Osteocyte (in vitro differentiated cells): ENCODE data around the gene MAML2. TPM values are rescaled to one million over a fixed set of nuclear protein-coding genes. Genes with fewer than 3 reads are reported as not detected.
A peak's percentile ranks its signal among the peaks of the same experiment; 100 is the strongest.

Source experiments
- DNase-seq: peaks from one replicate; pipeline ENCODE4 v3.0.0; 2021; ENCODE audit warnings: mixed read lengths; ENCODE audit not compliant: unreplicated experiment; ENCODE audit errors: extremely low spot score
- H3K27ac Mint-ChIP-seq: one replicate; pipeline ENCODE4 v1.8.0; 2021; ENCODE audit warnings: mild to moderate bottlenecking, mixed read lengths; ENCODE audit not compliant: unreplicated experiment
- H3K27me3 Mint-ChIP-seq: one replicate; pipeline ENCODE4 v1.8.0; 2021; ENCODE audit warnings: mixed read lengths; ENCODE audit not compliant: unreplicated experiment
- H3K36me3 Mint-ChIP-seq: one replicate; pipeline ENCODE4 v1.8.0; 2021; ENCODE audit warnings: mixed read lengths; ENCODE audit not compliant: unreplicated experiment
- H3K4me1 Mint-ChIP-seq: one replicate; pipeline ENCODE4 v1.8.0; 2021; ENCODE audit warnings: mixed read lengths; ENCODE audit not compliant: unreplicated experiment
- H3K4me3 Mint-ChIP-seq: one replicate; pipeline ENCODE4 v1.8.0; 2021; ENCODE audit warnings: mild to moderate bottlenecking, moderate library complexity, mixed read lengths; ENCODE audit not compliant: unreplicated experiment
- H3K9me3 Mint-ChIP-seq: one replicate; pipeline ENCODE4 v1.8.0; 2021; ENCODE audit warnings: mixed read lengths; ENCODE audit not compliant: unreplicated experiment
- CTCF ChIP-seq: fragments of 200-600 bp; sonication (generic); IDR thresholded peaks from 2 replicates; pipeline ENCODE4 v1.5.0; 2021; ENCODE audit warnings: antibody characterized with exemption, mild to moderate bottlenecking, moderate library complexity
- total RNA-seq: library from RNA; stranded (reverse); gene quantifications from 2 replicates; pipeline ENCODE4 v1.2.1, GENCODE V29; 2021

MAML2 gene
- total RNA-seq, 1 donor from 2014 or later, result 29.3 TPM

GRCh38 chr11:96103721-96104120 is 239.3 kb downstream of the MAML2 start:
- H3K4me3 Mint-ChIP-seq, result no peak overlapping the region
- peaks cover 60% of the 10 kb centered on the region for H3K4me1 Mint-ChIP-seq
- no peaks in the 10 kb centered on the region for H3K36me3 Mint-ChIP-seq

DNA sequence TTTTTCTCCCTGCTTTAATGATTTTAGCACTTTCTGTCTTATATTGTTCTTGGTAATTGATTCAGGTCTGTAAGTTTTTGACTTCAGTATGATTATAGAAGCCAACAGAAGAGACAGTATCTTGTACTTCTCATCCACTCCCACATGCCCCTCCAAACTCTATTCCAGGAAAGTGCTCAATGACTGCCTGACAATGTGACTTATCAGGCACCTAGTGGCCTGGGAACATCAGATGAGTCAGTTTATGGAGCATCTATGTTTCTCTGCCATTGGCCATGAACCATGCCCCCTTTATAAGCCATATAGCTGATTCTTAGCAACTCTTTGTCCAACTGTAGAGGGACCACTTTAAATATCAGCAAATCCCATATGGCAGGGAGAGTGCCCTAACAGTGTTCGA is 239.9 kb downstream of the MAML2 start:
- peak overlapping the region; percentile 0 for H3K4me3 Mint-ChIP-seq
- no peak for DNase-seq

More at GRCh38 chr11:96103721-96104120, 239.3 kb downstream of the MAML2 start:
- DNase-seq, result no peak
- peak overlapping the region; percentile 93 for H3K27ac Mint-ChIP-seq
- TF ChIP-seq CTCF, result no peak
- H3K27me3 Mint-ChIP-seq, result no peaks in the 10 kb centered on the region
- no peaks in the 10 kb centered on the region for H3K9me3 Mint-ChIP-seq

DNA sequence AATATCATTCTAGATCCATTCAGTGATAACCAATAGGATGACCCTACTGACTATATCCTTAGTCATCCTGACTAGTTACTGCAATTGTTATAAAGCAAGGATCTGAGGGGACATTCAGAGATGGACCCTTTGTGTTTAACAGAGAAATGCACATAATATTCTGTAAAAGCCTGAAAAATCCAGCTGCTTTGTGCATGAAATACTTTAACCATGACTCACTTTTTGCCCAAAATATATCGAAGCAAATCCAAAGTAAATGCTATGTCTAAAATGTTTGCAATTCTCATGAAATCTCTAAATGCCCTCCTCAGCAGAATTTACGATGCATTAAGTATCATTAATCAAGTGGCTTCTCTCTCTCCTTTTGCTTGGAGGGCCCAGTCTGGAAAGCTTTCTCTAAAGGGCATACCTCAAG is 240.3 kb downstream of the MAML2 start:
- Mint-ChIP-seq H3K4me1 (peaks cover 71% of the 10 kb centered on the region), H3K36me3 (no peaks in the 10 kb centered on the region), H3K9me3 (no peaks in the 10 kb centered on the region), H3K4me3 (peak overlapping the region; percentile 0), H3K27me3 (no peaks in the 10 kb centered on the region), H3K27ac (peak overlapping the region; percentile 93)
- DNase-seq, result no peak
- TF ChIP-seq CTCF, result no peak

More for the DNA sequence above, 239.9 kb downstream of the MAML2 start:
- H3K36me3 Mint-ChIP-seq, result no peaks in the 10 kb centered on the region
- H3K27ac Mint-ChIP-seq, result peak overlapping the region; percentile 93
- TF ChIP-seq CTCF, result no peak
- H3K9me3 Mint-ChIP-seq, result no peaks in the 10 kb centered on the region
- no peaks in the 10 kb centered on the region for H3K27me3 Mint-ChIP-seq
- H3K4me1 Mint-ChIP-seq, result peaks cover 66% of the 10 kb centered on the region

- Mint-ChIP-seq H3K4me3 (no peak overlapping the region), H3K27ac (peak overlapping the region; percentile 93), H3K9me3 (no peaks in the 10 kb centered on the region), H3K27me3 (no peaks in the 10 kb centered on the region), H3K4me1 (peaks cover 80% of the 10 kb centered on the region), H3K36me3 (no peaks in the 10 kb centered on the region)
- no peak for TF ChIP-seq CTCF
- DNase-seq, result no peak
Observed at GRCh38 chr11:96101146-96101545, 241.8 kb downstream of the MAML2 start.

- Mint-ChIP-seq H3K9me3 (no peaks in the 10 kb centered on the region), H3K4me3 (no peak overlapping the region), H3K27me3 (no peaks in the 10 kb centered on the region), H3K36me3 (no peaks in the 10 kb centered on the region), H3K27ac (peak overlapping the region; percentile 81), H3K4me1 (peaks cover 60% of the 10 kb centered on the region)
- no peak for DNase-seq
- no peak for TF ChIP-seq CTCF
Observed at GRCh38 chr11:96098511-96099241, 244.3 kb downstream of the MAML2 start.
